ENCODE measurements around the gene KDELR1.

KDELR1 gene

GRCh38 chr19:48405850-48406249 is 14.5 kb upstream of the KDELR1 start:
- Histone ChIP-seq H4K20me1 (ENCODE audit: insufficient read depth, low read length) (no peaks in the 10 kb centered on the region), H3K4me1 (ENCODE audit: insufficient read depth, low read length, severe bottlenecking) (peaks cover 5% of the 10 kb centered on the region), H3K4me2 (ENCODE audit: low read length) (no peak overlapping the region), H3K9me3 (ENCODE audit: low read length) (no peaks in the 10 kb centered on the region), H3K4me3 (ENCODE audit: low read depth, low read length, poor library complexity, severe bottlenecking) (no peak overlapping the region), H3K79me2 (ENCODE audit: insufficient read depth, low read length) (no peaks in the 10 kb centered on the region), H3K9ac (ENCODE audit: low read length) (no peak overlapping the region), H2AFZ (ENCODE audit: low read length) (no peak overlapping the region), H3K27me3 (ENCODE audit: insufficient read depth, low read length) (peaks cover 3% of the 10 kb centered on the region; the same call in 1 of the 2 replicates), H3K27ac (ENCODE audit: low read depth, low read length, poor library complexity, severe bottlenecking) (no peak overlapping the region), H3F3A (ENCODE audit: insufficient read depth, low read length) (no peaks in the 10 kb centered on the region), H3K36me3 (ENCODE audit: insufficient read depth, low read length) (no peaks in the 10 kb centered on the region), H3K9me2 (ENCODE audit: low read depth, low read length) (no peaks in the 10 kb centered on the region)
- TF ChIP-seq, protein P1, sequence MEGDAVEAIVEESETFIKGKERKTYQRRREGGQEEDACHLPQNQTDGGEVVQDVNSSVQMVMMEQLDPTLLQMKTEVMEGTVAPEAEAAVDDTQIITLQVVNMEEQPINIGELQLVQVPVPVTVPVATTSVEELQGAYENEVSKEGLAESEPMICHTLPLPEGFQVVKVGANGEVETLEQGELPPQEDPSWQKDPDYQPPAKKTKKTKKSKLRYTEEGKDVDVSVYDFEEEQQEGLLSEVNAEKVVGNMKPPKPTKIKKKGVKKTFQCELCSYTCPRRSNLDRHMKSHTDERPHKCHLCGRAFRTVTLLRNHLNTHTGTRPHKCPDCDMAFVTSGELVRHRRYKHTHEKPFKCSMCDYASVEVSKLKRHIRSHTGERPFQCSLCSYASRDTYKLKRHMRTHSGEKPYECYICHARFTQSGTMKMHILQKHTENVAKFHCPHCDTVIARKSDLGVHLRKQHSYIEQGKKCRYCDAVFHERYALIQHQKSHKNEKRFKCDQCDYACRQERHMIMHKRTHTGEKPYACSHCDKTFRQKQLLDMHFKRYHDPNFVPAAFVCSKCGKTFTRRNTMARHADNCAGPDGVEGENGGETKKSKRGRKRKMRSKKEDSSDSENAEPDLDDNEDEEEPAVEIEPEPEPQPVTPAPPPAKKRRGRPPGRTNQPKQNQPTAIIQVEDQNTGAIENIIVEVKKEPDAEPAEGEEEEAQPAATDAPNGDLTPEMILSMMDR (IDR thresholded peaks at IDR 0.05; ENCODE audit: low read length), result no peak
- TF ChIP-seq EZH2 (IDR thresholded peaks at IDR 0.05; ENCODE audit: borderline replicate concordance, low read length), result no peak

DNA sequence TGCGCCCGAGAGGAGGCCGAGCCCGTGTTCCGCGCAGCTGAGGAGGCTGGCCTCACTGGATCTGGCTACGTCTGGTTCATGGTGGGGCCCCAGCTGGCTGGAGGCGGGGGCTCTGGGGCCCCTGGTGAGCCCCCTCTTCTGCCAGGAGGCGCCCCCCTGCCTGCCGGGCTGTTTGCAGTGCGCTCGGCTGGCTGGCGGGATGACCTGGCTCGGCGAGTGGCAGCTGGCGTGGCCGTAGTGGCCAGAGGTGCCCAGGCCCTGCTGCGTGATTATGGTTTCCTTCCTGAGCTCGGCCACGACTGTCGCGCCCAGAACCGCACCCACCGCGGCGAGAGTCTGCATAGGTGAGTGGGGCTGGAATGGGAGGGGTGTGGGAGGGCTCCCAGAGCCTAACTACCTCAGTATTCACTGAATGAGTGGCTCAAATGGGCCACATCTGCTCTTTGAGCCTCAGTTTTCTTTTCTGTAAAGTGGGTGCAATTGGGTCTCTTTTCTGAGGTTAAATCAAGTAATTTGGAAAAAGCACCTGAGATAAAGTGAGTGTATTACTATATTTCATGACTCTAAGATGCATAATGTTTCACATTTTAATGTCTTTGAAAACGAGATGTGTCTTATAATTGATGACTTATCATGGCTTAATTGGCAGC is 13.8 kb upstream of the KDELR1 start:
- TF ChIP-seq EZH2 (IDR thresholded peaks at IDR 0.05; ENCODE audit: borderline replicate concordance, low read length), result no peak
- TF ChIP-seq, protein P1 (IDR thresholded peaks at IDR 0.05; ENCODE audit: low read length), result no peak
- Histone ChIP-seq H3K9ac (ENCODE audit: low read length) (no peak overlapping the region), H3K4me3 (ENCODE audit: low read depth, low read length, poor library complexity, severe bottlenecking) (no peak overlapping the region), H3K9me2 (ENCODE audit: low read depth, low read length) (no peaks in the 10 kb centered on the region), H3K9me3 (ENCODE audit: low read length) (no peaks in the 10 kb centered on the region), H4K20me1 (ENCODE audit: insufficient read depth, low read length) (no peaks in the 10 kb centered on the region), H3K4me1 (ENCODE audit: insufficient read depth, low read length, severe bottlenecking) (peaks cover 12% of the 10 kb centered on the region), H3K27me3 (ENCODE audit: insufficient read depth, low read length) (peaks cover 3% of the 10 kb centered on the region; the same call in 1 of the 2 replicates), H3F3A (ENCODE audit: insufficient read depth, low read length) (no peaks in the 10 kb centered on the region), H3K36me3 (ENCODE audit: insufficient read depth, low read length) (no peaks in the 10 kb centered on the region), H3K4me2 (ENCODE audit: low read length) (no peak overlapping the region), H3K27ac (ENCODE audit: low read depth, low read length, poor library complexity, severe bottlenecking) (no peak overlapping the region), H2AFZ (ENCODE audit: low read length) (no peak overlapping the region), H3K79me2 (ENCODE audit: insufficient read depth, low read length) (no peaks in the 10 kb centered on the region)

GRCh38 chr19:48403606-48404005 is 12.3 kb upstream of the KDELR1 start:
- H3K4me1 ChIP-seq (ENCODE audit: insufficient read depth, low read length, severe bottlenecking), result peaks cover 15% of the 10 kb centered on the region
- H3K9me2 ChIP-seq (ENCODE audit: low read depth, low read length), result no peaks in the 10 kb centered on the region
- H3K4me3 ChIP-seq (ENCODE audit: low read depth, low read length, poor library complexity, severe bottlenecking), result no peak overlapping the region
- H3F3A ChIP-seq (ENCODE audit: insufficient read depth, low read length), result 0 out of 2 replicates have a peak, but pooled peaks cover 4% of the 10 kb centered on the region
- no peaks in the 10 kb centered on the region for H3K9me3 ChIP-seq (ENCODE audit: low read length)
- no peak for TF ChIP-seq EZH2 (IDR thresholded peaks at IDR 0.05; ENCODE audit: borderline replicate concordance, low read length)
- TF ChIP-seq, protein P1 (IDR thresholded peaks at IDR 0.05; ENCODE audit: low read length), result no peak
- H4K20me1 ChIP-seq (ENCODE audit: insufficient read depth, low read length), result no peaks in the 10 kb centered on the region
- no peaks in the 10 kb centered on the region for H3K79me2 ChIP-seq (ENCODE audit: insufficient read depth, low read length)
- no peak overlapping the region for H2AFZ ChIP-seq (ENCODE audit: low read length)
- H3K27ac ChIP-seq (ENCODE audit: low read depth, low read length, poor library complexity, severe bottlenecking), result no peak overlapping the region
- H3K9ac ChIP-seq (ENCODE audit: low read length), result no peak overlapping the region
- no peaks in the 10 kb centered on the region for H3K36me3 ChIP-seq (ENCODE audit: insufficient read depth, low read length)
- H3K4me2 ChIP-seq (ENCODE audit: low read length), result no peak overlapping the region
- H3K27me3 ChIP-seq (ENCODE audit: insufficient read depth, low read length), result peaks cover 3% of the 10 kb centered on the region; the same call in 1 of the 2 replicates
